Psoas muscle (tissue), 8 donors: ENCODE results near the gene RPL12. TPM values are rescaled to one million over a fixed set of nuclear protein-coding genes. Genes with fewer than 3 reads are reported as not detected.
"Not testable (repeated sequence)": the region's sequence is repeated elsewhere in the genome, so short reads cannot be mapped to it uniquely, and the experiment has no call there.

Source experiments
- ATAC-seq, 4 donors: fragments of 200-7000 bp; cut with Tn5 transposase; one replicate each; pipeline ENCODE4 v1.9.1; 2020; ENCODE audit warnings: moderate library complexity in 3 of 4, mild to moderate bottlenecking in 2 of 4
- DNase-seq, 2 donors: peaks; one replicate each; pipeline ENCODE4 v3.0.0-alpha.2; 2020
- H3K27ac ChIP-seq: fragments of 200-600 bp; one replicate; pipeline ENCODE4 v1.8.0; 2022
- H3K27me3 ChIP-seq, 3 donors: fragments of 200-600 bp in 1 of 3; one replicate each; pipeline versions ENCODE4 v1.6.1 to v1.8.0; 2013 to 2022; ENCODE audit warnings: low read length in 2 of 3, mild to moderate bottlenecking in 2 of 3, moderate library complexity in 1 of 3; ENCODE audit not compliant: insufficient read depth in 3 of 3
- H3K36me3 ChIP-seq, 2 donors: fragments of 200-600 bp in 1 of 2; one replicate each; pipeline versions ENCODE4 v1.6.1 to v1.8.0; 2013 to 2022; ENCODE audit warnings: low read depth in 1 of 2, mild to moderate bottlenecking in 1 of 2, moderate library complexity in 1 of 2; ENCODE audit not compliant: insufficient read depth in 1 of 2
- H3K4me1 ChIP-seq: fragments of 200-600 bp; one replicate; pipeline ENCODE4 v1.8.0; 2022
- H3K4me3 ChIP-seq: fragments of 200-600 bp; one replicate; pipeline ENCODE4 v1.8.0; 2022; ENCODE audit warnings: mild to moderate bottlenecking
- H3K9me3 ChIP-seq: fragments of 200-600 bp; one replicate; pipeline ENCODE4 v1.8.0; 2022
- WGBS, 3 donors: extraction: QIAGEN DNeasy Blood & Tissue Kit; methylation state at CpG; one replicate each; pipeline versions ENCODE4 v1.1.6 to v1.1.7; 2013; 5-methylcytosine and 5-hydroxymethylcytosine counted together
- intact Hi-C, 2 donors: fragments of 100-400 bp; cut with DNase I; formaldehyde crosslinking; loops; one replicate each; pipeline versions ENCODE4 v1.11.0 to v1.14.2; 2022
- polyA plus RNA-seq, 3 donors: library from polyadenylated mRNA; stranded (reverse); fragments of 200-250 nt; gene quantifications; one replicate each; pipeline ENCODE4 v1.2.3, GENCODE V29; 2013
- total RNA-seq, 4 donors: library from RNA; stranded (reverse); fragmentation: NEBNext Ultra II Directional in 2 of 4; extraction: Animal tissue kit (Norgen Biotek cat#: 25700) in 2 of 4; gene quantifications; one replicate each; pipeline versions ENCODE4 v1.2.1 to v1.2.4, GENCODE V29; 2021 to 2023
- TF ChIP-seq, protein P1 (sequence below): fragments of 200-600 bp; IDR thresholded peaks from one replicate; pipeline ENCODE4 v1.8.0; 2022; ENCODE audit warnings: antibody characterized with exemption
- donor health status: healthy with polysubstance abuse.
- donor health status: DM: no; HTN: no; CAD: no; lungs with moderate emphysema.
- donor health status: Bipolar disorder and iron deficiency.
- donor health status: healthy.
- donor health status: DM: yes; HTN: yes; CAD: no.
- donor health status: DM: no; HTN: no; CAD: no.
- donor health status: DM: no; HTN: no; CAD: no.
- donor health status: DM: yes; HTN: yes; CAD: no.

Gene RPL12
- total and polyA plus RNA-seq, 7 donors = 748 to 2,317 (median 1,111) TPM

GRCh38 chr9:127470662-127471061, 19.5 kb upstream of the RPL12 start:
- Histone ChIP-seq H3K27ac (no peak overlapping the region), H3K36me3 (peaks cover 3 to 88% of the 10 kb centered on the region in 2 donors)
- WGBS, 3 donors = 90 to 95% (median 90%) methylated on average over 3 of the region's 3 CpGs

DNA sequence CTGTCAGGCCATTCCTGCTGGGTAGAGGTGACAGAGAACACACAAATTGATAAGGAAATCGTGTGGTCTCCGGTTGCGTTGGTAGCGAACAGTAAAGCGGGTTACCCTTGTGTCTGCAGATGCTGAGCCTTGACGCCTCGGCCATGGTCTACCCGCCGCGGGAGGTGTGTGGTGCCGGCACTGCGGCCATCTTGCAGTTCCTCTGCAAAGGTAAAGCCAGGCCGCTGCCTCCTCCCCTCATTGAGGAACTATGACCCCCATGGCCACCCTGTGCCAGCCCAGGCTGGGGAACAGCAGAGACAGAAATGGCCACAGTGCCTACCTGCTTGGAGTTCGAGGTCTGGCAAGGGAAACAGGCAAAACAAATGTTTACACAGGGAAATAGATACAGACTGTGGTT, 16.4 kb upstream of the RPL12 start:
- WGBS, 3 donors = 95 to 97% (median 97%) methylated on average over 14 of the region's 14 CpGs

More at GRCh38 chr9:127470662-127471061, 19.5 kb upstream of the RPL12 start:
- no peak for ATAC-seq
- Histone ChIP-seq H3K4me3 (no peak overlapping the region), H3K4me1 (no peaks in the 10 kb centered on the region), H3K27me3 (no peaks in the 10 kb centered on the region), H3K9me3 (no peaks in the 10 kb centered on the region)
- DNase-seq = no peak
- TF ChIP-seq, protein P1, sequence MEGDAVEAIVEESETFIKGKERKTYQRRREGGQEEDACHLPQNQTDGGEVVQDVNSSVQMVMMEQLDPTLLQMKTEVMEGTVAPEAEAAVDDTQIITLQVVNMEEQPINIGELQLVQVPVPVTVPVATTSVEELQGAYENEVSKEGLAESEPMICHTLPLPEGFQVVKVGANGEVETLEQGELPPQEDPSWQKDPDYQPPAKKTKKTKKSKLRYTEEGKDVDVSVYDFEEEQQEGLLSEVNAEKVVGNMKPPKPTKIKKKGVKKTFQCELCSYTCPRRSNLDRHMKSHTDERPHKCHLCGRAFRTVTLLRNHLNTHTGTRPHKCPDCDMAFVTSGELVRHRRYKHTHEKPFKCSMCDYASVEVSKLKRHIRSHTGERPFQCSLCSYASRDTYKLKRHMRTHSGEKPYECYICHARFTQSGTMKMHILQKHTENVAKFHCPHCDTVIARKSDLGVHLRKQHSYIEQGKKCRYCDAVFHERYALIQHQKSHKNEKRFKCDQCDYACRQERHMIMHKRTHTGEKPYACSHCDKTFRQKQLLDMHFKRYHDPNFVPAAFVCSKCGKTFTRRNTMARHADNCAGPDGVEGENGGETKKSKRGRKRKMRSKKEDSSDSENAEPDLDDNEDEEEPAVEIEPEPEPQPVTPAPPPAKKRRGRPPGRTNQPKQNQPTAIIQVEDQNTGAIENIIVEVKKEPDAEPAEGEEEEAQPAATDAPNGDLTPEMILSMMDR = no peak
- intact Hi-C loops = no loop called here

DNA sequence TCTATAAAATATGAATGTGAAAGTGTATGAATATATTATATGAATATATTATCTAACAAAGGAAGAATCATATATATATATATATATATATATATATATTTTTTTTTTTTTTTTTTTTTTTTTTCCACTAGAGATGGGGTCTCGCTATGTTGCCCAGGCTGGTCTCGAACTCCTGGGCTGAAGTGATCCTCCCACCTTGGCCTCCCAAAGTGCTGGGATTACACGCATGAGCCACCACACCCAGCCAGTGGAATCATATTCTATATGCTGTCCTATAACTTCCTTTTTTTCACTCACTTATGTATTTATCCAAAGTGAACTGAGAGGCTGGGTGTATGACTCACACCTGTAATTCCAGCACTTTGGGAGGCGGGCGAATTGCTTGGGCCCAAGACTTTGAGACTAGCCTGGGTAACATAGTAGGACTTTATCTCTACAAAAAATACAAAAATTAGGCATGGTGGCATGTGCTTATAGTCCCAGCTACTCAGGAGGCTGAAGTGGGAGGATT, 15.3 kb upstream of the RPL12 start:
- H3K27me3 ChIP-seq, intact Hi-C loops, H3K9me3 ChIP-seq, H3K4me3 ChIP-seq, H3K4me1 ChIP-seq, ATAC-seq, H3K27ac ChIP-seq: not testable (repeated sequence)
- DNase-seq = peak in 1 of 2 donors; percentile 19
- peaks cover 7 to 95% of the 10 kb centered on the region in 2 donors for H3K36me3 ChIP-seq
- WGBS, 3 donors = 96 to 99% (median 97%) methylated on average over 5 of the region's 5 CpGs

More for the DNA sequence above, 16.4 kb upstream of the RPL12 start:
- TF ChIP-seq, protein P1 = no peak
- Histone ChIP-seq H3K36me3 (peaks cover 7 to 89% of the 10 kb centered on the region in 2 donors), H3K27ac (no peak overlapping the region), H3K27me3 (no peaks in the 10 kb centered on the region), H3K4me3 (no peak overlapping the region), H3K4me1 (no peaks in the 10 kb centered on the region), H3K9me3 (no peaks in the 10 kb centered on the region)
- DNase-seq (peak in 1 of 2 donors; percentile 37), ATAC-seq (no peak)
- intact Hi-C loops = no loop called here

DNA sequence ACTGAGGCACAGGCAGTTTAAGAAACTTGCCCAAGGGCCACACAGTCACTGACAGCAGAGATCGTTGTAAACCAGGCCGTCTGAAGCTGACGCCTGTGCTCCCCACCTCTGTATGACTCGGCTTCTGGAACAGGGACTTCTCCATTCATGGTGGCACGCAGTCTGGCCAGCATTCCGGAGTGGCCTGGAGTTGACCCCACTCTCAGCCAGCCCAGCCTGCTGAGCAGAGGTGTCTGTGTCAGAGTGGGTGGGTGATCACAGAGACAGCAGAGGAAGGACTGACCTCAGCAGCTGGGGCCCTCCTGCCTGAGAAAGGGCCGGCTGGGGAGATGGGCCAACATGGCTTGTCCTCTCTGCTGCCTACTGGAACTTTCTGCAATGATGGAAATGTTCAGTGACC, 12.7 kb upstream of the RPL12 start:
- Histone ChIP-seq H3K4me3 (no peak overlapping the region), H3K36me3 (peaks cover 10 to 97% of the 10 kb centered on the region in 2 donors), H3K9me3 (no peaks in the 10 kb centered on the region), H3K27me3 (no peaks in the 10 kb centered on the region), H3K4me1 (no peaks in the 10 kb centered on the region), H3K27ac (peak overlapping the region; percentile 46)
- ATAC-seq = peak; percentile 63 to 90 (median 75)
- WGBS, 3 donors = 33 to 37% (median 33%) methylated on average over 7 of the region's 7 CpGs
- TF ChIP-seq, protein P1 = no peak
- peak in 1 of 2 donors; percentile 61 for DNase-seq
- intact Hi-C loops = no loop called here

DNA sequence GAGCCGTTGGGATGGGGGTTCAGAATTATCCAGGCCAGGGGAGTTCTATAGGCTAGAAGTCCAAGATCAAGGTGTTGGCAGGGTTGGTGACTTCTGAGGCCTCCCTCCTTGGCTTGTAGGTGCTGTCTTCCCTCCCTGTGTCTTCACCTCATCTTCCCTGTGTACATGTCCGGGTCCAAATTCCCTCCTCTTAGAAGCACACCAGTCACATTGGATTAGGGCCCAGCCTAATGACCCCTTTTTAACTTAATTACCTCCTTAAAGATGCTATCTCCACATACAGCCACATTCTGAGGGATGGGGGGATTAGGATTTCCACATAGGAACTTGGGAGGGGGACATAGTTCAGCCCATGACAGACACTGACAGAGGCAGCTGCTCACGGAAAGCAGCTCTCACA, 12.2 kb upstream of the RPL12 start:
- TF ChIP-seq, protein P1 = no peak
- peak overlapping the region; percentile 46 for H3K27ac ChIP-seq
- peaks cover 10 to 97% of the 10 kb centered on the region in 2 donors for H3K36me3 ChIP-seq
- H3K27me3 ChIP-seq = no peaks in the 10 kb centered on the region
- no peak for DNase-seq
- ATAC-seq = peak in 1 of 4 donors; percentile 18
- H3K4me1 ChIP-seq = no peaks in the 10 kb centered on the region
- no peaks in the 10 kb centered on the region for H3K9me3 ChIP-seq
- H3K4me3 ChIP-seq = no peak overlapping the region
- intact Hi-C loops = no loop called here
- WGBS, 3 donors = 74 to 84% (median 82%) methylated on average over 3 of the region's 3 CpGs
